IgD-negative memory B cell (primary cell): ENCODE data around the gene IGFBP5. TPM values are rescaled to one million over a fixed set of nuclear protein-coding genes. Genes with fewer than 3 reads are reported as not detected.

ENCODE experiments used
- H3K27ac Mint-ChIP-seq, 3 donors: one replicate each; pipeline ENCODE4 v1.8.0; 2020 to 2022; ENCODE audit warnings: mild to moderate bottlenecking in 3 of 3, mixed read lengths in 3 of 3, moderate library complexity in 1 of 3
- H3K27me3 Mint-ChIP-seq: one replicate; pipeline ENCODE4 v1.8.0; 2021; ENCODE audit warnings: mixed read lengths
- H3K36me3 Mint-ChIP-seq: one replicate; pipeline ENCODE4 v1.8.0; 2020; ENCODE audit warnings: mild to moderate bottlenecking, mixed read lengths
- H3K4me1 Mint-ChIP-seq, 3 donors: one replicate each; pipeline ENCODE4 v1.8.0; 2020 to 2022; ENCODE audit warnings: mixed read lengths in 3 of 3, mild to moderate bottlenecking in 1 of 3
- H3K4me3 Mint-ChIP-seq, 4 donors: one replicate each; pipeline ENCODE4 v1.8.0; 2020 to 2022; ENCODE audit warnings: mild to moderate bottlenecking in 4 of 4, mixed read lengths in 4 of 4, moderate library complexity in 3 of 4
- H3K9me3 Mint-ChIP-seq, 3 donors: one replicate each; pipeline ENCODE4 v1.8.0; 2020 to 2021; ENCODE audit warnings: mixed read lengths in 3 of 3, mild to moderate bottlenecking in 1 of 3
- polyA plus RNA-seq: library from polyadenylated mRNA; unstranded; fragments of 300-500 nt; fragmentation: Illumina TruSeq; gene quantifications from one replicate; pipeline ENCODE4 v1.2.3, GENCODE V29; 2021

The IGFBP5 gene
- polyA plus RNA-seq = not detected

- Mint-ChIP-seq H3K27me3 (peaks cover 53% of the 10 kb centered on the region), H3K9me3 (no peaks in the 10 kb centered on the region), H3K27ac (no peak within 1 kb of the TSS), H3K36me3 (no peaks in the 10 kb centered on the region), H3K4me3 (peak within 1 kb of the TSS in 1 of 4 donors; percentile 48), H3K4me1 (peaks cover 9 to 23% (median 13%) of the 10 kb centered on the region in 3 donors)
Measured at GRCh38 chr2:216695401-216695821, at the start of gene IGFBP5. Gene IGFBP5 (minus strand): TSS chr2:216695549. CDS start chr2:216694775, 774 bp downstream.

DNA sequence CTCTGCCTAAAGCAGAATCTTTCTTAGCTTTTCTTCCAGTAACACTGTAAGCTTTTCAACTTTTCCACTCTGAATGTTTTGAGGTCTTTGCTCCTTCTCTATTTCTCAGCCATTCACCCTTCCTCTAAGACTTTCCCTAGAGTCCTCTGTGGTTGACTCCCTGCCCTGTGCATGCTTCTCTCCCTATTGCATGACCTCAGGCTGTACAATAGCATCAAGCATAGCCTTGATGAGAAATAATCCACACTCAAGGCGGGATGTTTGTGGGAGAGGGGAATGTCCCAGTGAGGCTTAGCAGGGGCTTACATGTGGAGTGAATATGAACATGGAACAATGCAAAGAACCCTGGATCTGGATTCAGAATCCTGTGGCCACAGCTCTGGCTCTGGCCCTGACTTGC is 48.4 kb upstream of the IGFBP5 start:
- no peak overlapping the region for H3K27ac Mint-ChIP-seq
- H3K4me3 Mint-ChIP-seq = no peak overlapping the region
- no peaks in the 10 kb centered on the region for H3K36me3 Mint-ChIP-seq
- peaks cover 10% of the 10 kb centered on the region for H3K27me3 Mint-ChIP-seq
- peaks cover 0 to 6% (median 3%) of the 10 kb centered on the region in 3 donors for H3K9me3 Mint-ChIP-seq
- H3K4me1 Mint-ChIP-seq = no peaks in the 10 kb centered on the region

- H3K4me3 Mint-ChIP-seq = no peak overlapping the region
Measured at GRCh38 chr2:216742411-216742810, 47.1 kb upstream of the IGFBP5 start.

GRCh38 chr2:216741223-216741593 is 45.9 kb upstream of the IGFBP5 start:
- Mint-ChIP-seq H3K4me1 (no peaks in the 10 kb centered on the region), H3K9me3 (peaks cover 0 to 5% (median 0%) of the 10 kb centered on the region in 3 donors), H3K4me3 (no peak overlapping the region), H3K27ac (no peak overlapping the region), H3K36me3 (no peaks in the 10 kb centered on the region), H3K27me3 (peaks cover 9% of the 10 kb centered on the region)

More at GRCh38 chr2:216742411-216742810, 47.1 kb upstream of the IGFBP5 start:
- Mint-ChIP-seq H3K27me3 (peaks cover 8% of the 10 kb centered on the region), H3K27ac (no peak overlapping the region), H3K4me1 (no peaks in the 10 kb centered on the region), H3K36me3 (no peaks in the 10 kb centered on the region), H3K9me3 (peaks cover 0 to 5% (median 0%) of the 10 kb centered on the region in 3 donors)

GRCh38 chr2:216740557-216741222 is 45.3 kb upstream of the IGFBP5 start:
- peaks cover 0 to 5% (median 0%) of the 10 kb centered on the region in 3 donors for H3K9me3 Mint-ChIP-seq
- H3K27ac Mint-ChIP-seq = no peak overlapping the region
- no peaks in the 10 kb centered on the region for H3K36me3 Mint-ChIP-seq
- peaks cover 9% of the 10 kb centered on the region for H3K27me3 Mint-ChIP-seq
- H3K4me3 Mint-ChIP-seq = no peak overlapping the region
- H3K4me1 Mint-ChIP-seq = no peaks in the 10 kb centered on the region

DNA sequence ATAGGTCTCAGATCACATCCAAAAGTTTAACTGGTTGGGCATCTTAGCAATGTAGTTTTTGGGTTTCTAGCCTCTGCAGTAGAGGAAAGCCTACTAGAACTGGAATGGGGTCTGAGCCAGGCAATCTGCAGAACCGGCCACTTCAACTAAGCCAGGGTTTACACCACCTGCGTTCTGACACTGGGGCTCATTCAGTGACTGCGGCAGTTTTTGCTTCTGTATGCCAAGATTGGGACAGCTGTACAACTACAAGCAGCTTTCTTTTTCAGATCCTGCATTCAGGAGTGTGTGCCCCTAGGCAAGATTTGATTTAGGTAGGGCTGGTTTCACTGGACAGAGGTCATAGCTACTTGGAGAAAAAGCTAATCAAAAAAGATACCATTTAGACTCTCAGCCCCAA is 43.7 kb upstream of the IGFBP5 start:
- Mint-ChIP-seq H3K27me3 (peaks cover 4% of the 10 kb centered on the region), H3K4me1 (no peaks in the 10 kb centered on the region), H3K4me3 (no peak overlapping the region), H3K36me3 (no peaks in the 10 kb centered on the region), H3K27ac (no peak overlapping the region), H3K9me3 (peaks cover 0 to 7% (median 0%) of the 10 kb centered on the region in 3 donors)

GRCh38 chr2:216737676-216738075 is 42.3 kb upstream of the IGFBP5 start:
- Mint-ChIP-seq H3K4me3 (no peak overlapping the region), H3K9me3 (peaks cover 0 to 8% (median 0%) of the 10 kb centered on the region in 3 donors), H3K27me3 (peaks cover 2% of the 10 kb centered on the region), H3K27ac (no peak overlapping the region), H3K36me3 (no peaks in the 10 kb centered on the region), H3K4me1 (no peaks in the 10 kb centered on the region)

DNA sequence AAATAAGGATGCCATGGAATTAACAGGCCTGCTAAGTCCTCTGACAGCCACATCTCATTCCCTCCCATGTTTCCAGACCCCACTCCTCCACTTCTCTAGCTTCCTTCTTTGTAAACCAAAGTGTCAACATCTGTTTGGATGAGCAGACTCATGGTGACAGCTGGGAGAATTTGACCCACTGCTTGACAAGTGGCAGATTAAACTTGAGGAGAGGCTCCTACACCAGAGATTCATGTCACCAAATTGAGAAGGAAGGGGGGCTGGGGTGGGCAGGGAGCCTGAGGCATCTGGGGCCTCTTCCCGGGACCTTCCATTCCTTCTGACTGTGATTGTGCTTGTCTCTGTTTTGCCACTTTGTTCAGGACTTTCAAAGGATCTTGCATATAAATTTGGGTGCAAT is 41.0 kb upstream of the IGFBP5 start:
- H3K27ac Mint-ChIP-seq = no peak overlapping the region
- H3K36me3 Mint-ChIP-seq = no peaks in the 10 kb centered on the region
- no peak overlapping the region for H3K4me3 Mint-ChIP-seq
- peaks cover 0 to 5% (median 0%) of the 10 kb centered on the region in 3 donors for H3K9me3 Mint-ChIP-seq
- peaks cover 2% of the 10 kb centered on the region for H3K27me3 Mint-ChIP-seq
- no peaks in the 10 kb centered on the region for H3K4me1 Mint-ChIP-seq

DNA sequence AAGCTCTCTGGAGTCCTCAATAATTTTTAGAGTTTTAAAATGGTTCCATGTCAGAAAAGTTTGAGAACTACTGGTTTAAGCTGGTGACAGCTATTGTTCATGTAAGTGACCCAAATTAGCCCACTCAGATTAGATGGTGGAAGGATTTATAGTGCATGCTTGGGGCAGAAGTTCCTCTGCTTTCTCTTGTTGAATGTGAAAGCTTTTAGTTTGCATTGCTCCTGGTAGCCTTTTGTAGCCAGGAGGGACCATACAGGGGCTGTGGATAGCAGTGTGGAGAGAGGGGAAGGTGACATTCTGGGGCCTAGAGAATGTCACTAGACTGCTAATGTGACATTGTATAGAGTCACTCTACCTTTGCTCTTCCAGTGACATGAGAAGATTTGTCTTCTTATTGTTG is 40.3 kb upstream of the IGFBP5 start:
- H3K4me1 Mint-ChIP-seq = no peaks in the 10 kb centered on the region
- no peak overlapping the region for H3K4me3 Mint-ChIP-seq
- H3K27ac Mint-ChIP-seq = no peak overlapping the region
- no peaks in the 10 kb centered on the region for H3K36me3 Mint-ChIP-seq
- H3K27me3 Mint-ChIP-seq = peaks cover 2% of the 10 kb centered on the region
- peaks cover 0 to 3% (median 0%) of the 10 kb centered on the region in 3 donors for H3K9me3 Mint-ChIP-seq

DNA sequence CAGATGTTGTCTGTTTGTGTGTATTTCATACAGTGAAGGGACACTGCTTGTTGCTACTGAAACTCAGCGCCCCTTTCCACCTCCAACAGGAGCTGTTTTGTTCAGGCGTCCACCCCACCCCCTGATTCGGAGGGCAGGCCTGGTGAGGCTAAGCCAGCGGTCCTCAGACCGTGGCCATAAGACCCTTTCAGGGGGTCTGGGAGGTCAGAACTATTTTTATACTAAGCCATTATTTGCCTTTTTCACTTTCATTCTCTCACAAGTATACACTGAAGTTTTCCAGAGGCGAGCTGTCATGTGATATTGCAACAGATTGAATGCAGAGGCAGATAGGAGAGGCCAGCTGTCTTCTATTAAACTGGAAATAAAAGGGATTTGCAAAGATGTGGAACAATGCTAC is 39.7 kb upstream of the IGFBP5 start:
- no peak overlapping the region for H3K4me3 Mint-ChIP-seq
- peaks cover 2% of the 10 kb centered on the region for H3K27me3 Mint-ChIP-seq
- H3K36me3 Mint-ChIP-seq = no peaks in the 10 kb centered on the region
- no peaks in the 10 kb centered on the region for H3K4me1 Mint-ChIP-seq
- H3K27ac Mint-ChIP-seq = no peak overlapping the region
- peaks cover 0 to 3% (median 0%) of the 10 kb centered on the region in 3 donors for H3K9me3 Mint-ChIP-seq

DNA sequence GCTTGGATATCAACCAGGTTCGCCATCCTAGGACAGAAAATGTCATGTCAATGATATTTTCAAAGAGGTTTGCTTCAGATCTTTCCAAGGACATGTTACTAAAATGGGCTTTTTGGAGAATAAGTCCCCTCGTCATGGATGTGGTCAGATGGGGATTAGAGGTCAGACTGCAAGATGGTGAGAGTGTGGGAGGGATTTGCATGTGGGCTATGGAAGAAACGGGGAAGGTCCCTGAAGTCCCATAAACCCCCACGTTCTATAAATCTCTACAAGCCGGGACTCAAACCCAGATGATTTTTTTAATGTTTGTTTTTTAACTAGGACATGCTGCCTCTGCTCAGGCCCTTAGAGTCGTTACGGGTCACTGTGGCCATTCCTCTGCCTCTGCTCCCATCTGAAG is 37.7 kb upstream of the IGFBP5 start:
- Mint-ChIP-seq H3K27me3 (peaks cover 4% of the 10 kb centered on the region), H3K4me1 (peaks cover 0 to 1% (median 0%) of the 10 kb centered on the region in 3 donors), H3K36me3 (no peaks in the 10 kb centered on the region), H3K4me3 (no peak overlapping the region), H3K27ac (no peak overlapping the region), H3K9me3 (peaks cover 0 to 5% (median 0%) of the 10 kb centered on the region in 3 donors)

- no peak overlapping the region for H3K4me3 Mint-ChIP-seq
Measured at GRCh38 chr2:216732334-216732733, 37.0 kb upstream of the IGFBP5 start.

GRCh38 chr2:216731465-216731864 is 36.1 kb upstream of the IGFBP5 start:
- H3K36me3 Mint-ChIP-seq = no peaks in the 10 kb centered on the region
- H3K4me1 Mint-ChIP-seq = peaks cover 0 to 1% (median 0%) of the 10 kb centered on the region in 3 donors
- H3K27ac Mint-ChIP-seq = peak overlapping the region in 1 of 3 donors; percentile 57

More at GRCh38 chr2:216732334-216732733, 37.0 kb upstream of the IGFBP5 start:
- H3K36me3 Mint-ChIP-seq = no peaks in the 10 kb centered on the region
- H3K27me3 Mint-ChIP-seq = peaks cover 4% of the 10 kb centered on the region
- H3K27ac Mint-ChIP-seq = no peak overlapping the region
- H3K9me3 Mint-ChIP-seq = peaks cover 0 to 5% (median 0%) of the 10 kb centered on the region in 3 donors
- peaks cover 0 to 1% (median 0%) of the 10 kb centered on the region in 3 donors for H3K4me1 Mint-ChIP-seq

DNA sequence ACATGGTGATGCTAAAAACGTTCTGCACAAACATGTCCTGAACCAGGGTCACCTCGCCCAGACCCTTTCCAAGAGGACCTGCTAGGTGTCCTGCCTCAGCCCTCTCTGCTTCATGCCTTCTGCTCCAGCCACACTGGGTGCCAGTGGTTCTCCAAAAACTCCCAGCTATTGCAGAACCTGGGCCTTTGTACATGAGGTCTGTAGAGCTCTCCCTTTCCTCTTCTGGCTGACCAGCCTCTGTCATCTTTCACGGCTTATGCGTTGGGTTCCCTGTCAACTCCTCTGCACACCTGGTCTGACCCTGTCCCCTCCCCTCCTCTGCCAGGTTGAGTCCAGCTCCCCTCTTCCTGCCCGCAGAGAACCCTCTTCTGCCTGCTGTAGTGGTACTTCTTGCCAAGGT is 35.5 kb upstream of the IGFBP5 start:
- Mint-ChIP-seq H3K4me3 (no peak overlapping the region), H3K4me1 (peaks cover 0 to 2% (median 0%) of the 10 kb centered on the region in 3 donors), H3K36me3 (no peaks in the 10 kb centered on the region), H3K27me3 (peaks cover 2% of the 10 kb centered on the region), H3K9me3 (peaks cover 0 to 5% (median 0%) of the 10 kb centered on the region in 3 donors), H3K27ac (peak overlapping the region in 2 of 3 donors; percentile 55 to 57)

More at GRCh38 chr2:216731465-216731864, 36.1 kb upstream of the IGFBP5 start:
- H3K27me3 Mint-ChIP-seq = peaks cover 2% of the 10 kb centered on the region
- H3K4me3 Mint-ChIP-seq = no peak overlapping the region
- peaks cover 0 to 5% (median 0%) of the 10 kb centered on the region in 3 donors for H3K9me3 Mint-ChIP-seq

DNA sequence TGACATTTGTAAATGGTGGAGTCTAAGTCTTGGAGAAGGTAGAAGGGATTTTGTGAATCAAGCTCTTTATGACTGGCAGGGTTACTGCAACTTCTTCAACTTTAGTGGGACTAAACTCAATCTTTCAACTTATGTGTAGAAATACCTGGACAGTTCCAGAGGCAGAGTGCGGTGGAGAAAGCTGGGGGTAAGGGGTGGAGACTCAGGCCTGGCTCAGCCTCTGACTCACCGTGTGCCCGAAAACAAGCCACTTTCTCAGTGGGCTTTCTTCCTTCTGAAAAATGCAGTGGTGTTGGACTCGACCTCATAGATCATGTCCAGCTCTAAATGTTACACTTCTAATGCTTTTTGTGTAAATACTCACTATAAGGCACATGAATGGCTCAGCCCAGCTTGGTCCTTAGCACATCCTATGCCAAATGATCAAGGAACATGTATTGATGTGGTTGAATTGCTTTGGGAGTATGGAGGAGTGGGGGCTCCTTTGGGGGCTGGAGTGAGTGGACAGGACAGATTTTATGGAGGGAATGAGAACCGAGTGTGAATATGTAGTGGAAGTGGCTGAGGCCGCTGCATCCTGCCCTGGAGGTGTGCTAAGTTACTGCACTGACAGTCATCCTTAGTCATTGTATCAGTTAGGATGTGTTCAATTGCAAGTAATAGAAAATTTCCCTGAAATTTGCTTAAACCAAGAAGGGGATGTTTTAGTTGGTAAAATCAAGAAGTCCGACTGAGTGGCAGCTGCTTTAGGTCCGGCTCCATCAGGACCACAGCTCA is 32.2 kb upstream of the IGFBP5 start:
- Mint-ChIP-seq H3K27ac (no peak overlapping the region), H3K9me3 (peaks cover 0 to 2% (median 0%) of the 10 kb centered on the region in 3 donors), H3K36me3 (no peaks in the 10 kb centered on the region), H3K4me3 (no peak overlapping the region), H3K27me3 (peaks cover 5% of the 10 kb centered on the region), H3K4me1 (peaks cover 0 to 2% (median 0%) of the 10 kb centered on the region in 3 donors)
